Stimulated activated CD4-positive, alpha-beta T cell treated with anti-CD3 and anti-CD28 coated beads, TNF-alpha, amount 100 ng/mL, for 1 hour (primary cell): Measurements from ENCODE around the gene PIGV.
A peak's percentile ranks its signal among the peaks of the same experiment; 100 is the strongest.

Experiments used
- DNase-seq, 3 donors: peaks; one replicate each; pipeline ENCODE4 v3.0.0-alpha.2; 2020; ENCODE audit warnings: low read depth in 3 of 3, low spot score in 1 of 3

Gene PIGV

GRCh38 chr1:26787706-26788514, at the start of gene PIGV:
PIGV (plus strand) TSS chr1:26787950; CDS start chr1:26790816, 2,866 bp downstream.
- DNase-seq, result peak; percentile 73 to 86 (median 79)

- no peak for DNase-seq
Observed at GRCh38 chr1:26739329-26739914, 48.3 kb upstream of the PIGV start.

GRCh38 chr1:26740023-26740634, 47.6 kb upstream of the PIGV start:
- no peak for DNase-seq

- DNase-seq, result no peak
Observed at GRCh38 chr1:26740952-26741351, 46.8 kb upstream of the PIGV start.

GRCh38 chr1:26743426-26744059, 44.2 kb upstream of the PIGV start:
- DNase-seq, result no peak

- DNase-seq, result peak; percentile 42 to 68 (median 67)
Observed at GRCh38 chr1:26744075-26744959, 43.4 kb upstream of the PIGV start.

- DNase-seq, result no peak
Observed at GRCh38 chr1:26745191-26745590, 42.6 kb upstream of the PIGV start.

- DNase-seq, result no peak
Observed at GRCh38 chr1:26747048-26747447, 40.7 kb upstream of the PIGV start.

GRCh38 chr1:26748351-26748750, 39.4 kb upstream of the PIGV start:
- DNase-seq, result no peak

GRCh38 chr1:26749458-26749857, 38.3 kb upstream of the PIGV start:
- no peak for DNase-seq

GRCh38 chr1:26750428-26750827, 37.3 kb upstream of the PIGV start:
- DNase-seq, result no peak

GRCh38 chr1:26752519-26752918, 35.2 kb upstream of the PIGV start:
- no peak for DNase-seq

GRCh38 chr1:26754086-26754874, 33.5 kb upstream of the PIGV start:
- DNase-seq, result no peak

GRCh38 chr1:26758358-26758757, 29.4 kb upstream of the PIGV start:
- DNase-seq, result no peak

GRCh38 chr1:26759531-26759930, 28.2 kb upstream of the PIGV start:
- no peak for DNase-seq

GRCh38 chr1:26761217-26761616, 26.5 kb upstream of the PIGV start:
- no peak for DNase-seq

GRCh38 chr1:26767714-26768113, 20.0 kb upstream of the PIGV start:
- DNase-seq, result no peak

GRCh38 chr1:26768755-26769154, 19.0 kb upstream of the PIGV start:
- no peak for DNase-seq

- DNase-seq, result no peak
Observed at GRCh38 chr1:26771285-26771642, 16.5 kb upstream of the PIGV start.

GRCh38 chr1:26771643-26772321, 16.0 kb upstream of the PIGV start:
- DNase-seq, result no peak
